GM21786 (cell line): ENCODE results near the gene MX1.
"Not testable (repeated sequence)": the region's sequence is repeated elsewhere in the genome, so short reads cannot be mapped to it uniquely, and the experiment has no call there.

Experiments used
- ATAC-seq: cut with Tn5 transposase; IDR thresholded peaks from one replicate; pipeline ENCODE4 v1.9.1; 2021; ENCODE audit not compliant: unreplicated experiment

The MX1 gene

GRCh38 chr21:41406340-41406739, 19.7 kb upstream of the MX1 start:
- ATAC-seq, result no peak

GRCh38 chr21:41407541-41408460, 18.2 kb upstream of the MX1 start:
- no peak for ATAC-seq

GRCh38 chr21:41410361-41410760, 15.7 kb upstream of the MX1 start:
- ATAC-seq, result no peak

GRCh38 chr21:41410767-41411448, 15.1 kb upstream of the MX1 start:
- ATAC-seq, result no peak

GRCh38 chr21:41411449-41412089, 14.5 kb upstream of the MX1 start:
- ATAC-seq, result peak; percentile 50

GRCh38 chr21:41417505-41417904, 8.5 kb upstream of the MX1 start:
- not testable (repeated sequence) for ATAC-seq

- no peak for ATAC-seq
These were observed 7.6 kb upstream of the MX1 start for GRCh38 chr21:41418393-41418792.

- ATAC-seq, result no peak
These were observed 6.9 kb upstream of the MX1 start for GRCh38 chr21:41418956-41419680.

- ATAC-seq, result no peak
These were observed 5.8 kb upstream of the MX1 start for GRCh38 chr21:41419921-41420862.

- not testable (repeated sequence) for ATAC-seq
These were observed 5.0 kb upstream of the MX1 start for GRCh38 chr21:41420998-41421397.

GRCh38 chr21:41422546-41423304, 3.3 kb upstream of the MX1 start:
- ATAC-seq, result no peak

GRCh38 chr21:41423305-41423636, 2.8 kb upstream of the MX1 start:
- ATAC-seq, result not testable (repeated sequence)

- no peak for ATAC-seq
These were observed 468 bp upstream of the MX1 start for GRCh38 chr21:41425588-41425953.

- no peak for ATAC-seq
These were observed 801 bp downstream of the MX1 start for GRCh38 chr21:41426676-41427404.

- ATAC-seq, result no peak
These were observed 1.5 kb downstream of the MX1 start for GRCh38 chr21:41427556-41427955.

- no peak for ATAC-seq
These were observed 2.3 kb downstream of the MX1 start for GRCh38 chr21:41428311-41428710.

- no peak for ATAC-seq
These were observed 2.8 kb downstream of the MX1 start for GRCh38 chr21:41428847-41429246.

GRCh38 chr21:41429305-41429704, 3.3 kb downstream of the MX1 start:
- ATAC-seq, result no peak
